Measurements from ENCODE around the gene SNX25.

- no peak for TF ChIP-seq CTCF (IDR thresholded peaks at IDR 0.05; ENCODE audit: low read depth, low read length, missing input control)
- TF ChIP-seq MAX (IDR thresholded peaks at IDR 0.05), result no peak
Measured at GRCh38 chr4:185298728-185299430, 89.5 kb downstream of the SNX25 start.

Data from liver (tissue), 2 donors.